NCI-H446 treated with DMSO at 0.1 percent for 48 hours (cell line): ENCODE data around the gene RAD9A.

Experiments
- DNase-seq: peaks from one replicate; lab custom pipeline; 2025; lab: John Stamatoyannopoulos, UW

Gene RAD9A

DNA sequence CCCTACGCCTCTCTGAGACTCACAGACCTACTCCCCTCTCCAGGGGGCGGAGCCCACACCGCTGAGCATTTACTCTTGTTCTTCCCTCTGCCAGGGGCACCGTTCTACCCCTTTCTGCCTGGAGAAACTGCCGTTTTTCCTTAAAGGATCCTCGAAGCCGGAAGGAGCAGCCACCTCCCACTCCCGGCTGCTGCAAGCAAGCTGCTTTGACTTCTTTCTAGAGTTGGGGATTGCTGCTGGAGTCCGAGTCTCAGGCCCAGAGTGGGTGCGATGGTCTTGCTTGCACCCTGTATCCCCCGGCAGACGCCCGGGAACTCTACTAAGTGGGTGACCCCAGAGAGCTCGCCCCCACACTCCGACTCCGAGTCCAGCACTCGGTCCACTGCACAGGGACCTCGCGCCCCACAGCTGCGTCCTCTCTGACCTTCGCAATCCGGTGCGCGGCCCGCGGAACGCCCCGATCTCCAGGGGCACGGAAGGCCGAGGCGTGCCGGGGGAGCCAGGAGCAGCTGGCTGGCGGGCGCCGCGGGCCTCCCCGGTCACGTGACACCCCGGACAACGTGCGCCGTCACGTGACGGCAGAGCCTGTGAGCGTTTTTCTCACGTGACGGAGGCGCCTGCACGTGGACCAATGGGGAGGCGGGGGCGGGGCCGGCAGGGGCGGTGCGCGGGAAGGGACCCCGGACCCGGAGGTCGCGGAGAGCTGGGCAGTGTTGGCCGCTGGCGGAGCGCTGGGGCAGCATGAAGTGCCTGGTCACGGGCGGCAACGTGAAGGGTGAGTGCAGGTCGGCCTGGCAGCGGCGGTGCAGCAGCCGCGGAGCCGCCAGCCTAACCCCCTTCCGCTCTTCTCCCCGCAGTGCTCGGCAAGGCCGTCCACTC is at the start of gene RAD9A:
TSS of gene RAD9A (plus strand) at position 683 of the 879 bp plus-strand sequence. CDS start at position 742, 59 bp downstream.
- DNase-seq: peak; percentile 85

DNA sequence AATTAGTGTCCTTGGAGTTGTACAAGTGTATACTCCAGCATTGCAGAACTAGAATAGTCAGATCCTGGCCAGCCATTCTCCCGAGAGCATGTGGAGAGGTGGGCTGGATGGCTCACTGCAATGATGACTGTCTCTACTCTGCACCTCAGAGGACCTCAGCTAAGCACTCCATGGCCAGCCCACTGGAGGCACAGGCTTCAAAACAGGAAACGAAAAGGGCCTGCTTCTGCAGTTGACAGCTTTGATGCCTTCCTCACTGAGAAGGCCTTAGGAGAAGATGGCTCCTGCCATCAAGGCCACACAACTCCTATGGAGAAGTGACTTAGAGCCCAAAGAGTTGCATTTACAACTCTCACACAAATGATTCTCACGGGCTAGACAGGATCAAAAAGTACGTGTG is 47.5 kb upstream of the RAD9A start:
- no peak for DNase-seq

DNA sequence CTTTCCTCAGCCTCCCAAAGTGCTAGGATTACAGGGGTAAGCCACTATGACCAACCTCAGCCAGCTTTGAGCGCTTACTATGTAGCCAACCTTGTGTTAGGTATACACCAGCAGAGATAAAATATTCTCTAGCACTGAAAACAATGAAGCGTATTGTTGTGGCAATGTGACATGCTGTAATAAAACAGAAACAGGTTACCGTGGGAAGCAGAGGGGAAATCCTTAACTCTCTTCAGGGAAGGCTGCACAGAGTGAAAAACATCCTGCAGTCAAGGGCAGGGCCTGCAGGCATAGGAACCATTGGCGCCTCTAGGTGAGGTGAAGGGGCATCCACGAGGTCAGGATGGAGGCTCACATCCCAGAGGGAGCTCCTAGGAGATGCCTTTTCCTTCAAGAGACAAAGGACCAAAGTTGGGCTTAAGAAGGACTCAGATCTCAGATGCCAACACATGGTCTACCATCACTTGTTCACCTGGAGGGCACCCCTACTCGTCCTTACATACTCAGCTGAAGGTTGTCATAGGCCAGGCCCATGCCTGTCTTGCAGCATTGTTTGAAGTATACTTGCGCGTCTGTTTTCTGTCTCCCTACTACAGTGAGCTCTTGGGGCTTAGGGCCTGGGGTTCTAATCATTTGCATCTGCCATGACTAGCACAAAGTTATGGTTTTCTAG is 46.4 kb upstream of the RAD9A start:
- no peak for DNase-seq

DNA sequence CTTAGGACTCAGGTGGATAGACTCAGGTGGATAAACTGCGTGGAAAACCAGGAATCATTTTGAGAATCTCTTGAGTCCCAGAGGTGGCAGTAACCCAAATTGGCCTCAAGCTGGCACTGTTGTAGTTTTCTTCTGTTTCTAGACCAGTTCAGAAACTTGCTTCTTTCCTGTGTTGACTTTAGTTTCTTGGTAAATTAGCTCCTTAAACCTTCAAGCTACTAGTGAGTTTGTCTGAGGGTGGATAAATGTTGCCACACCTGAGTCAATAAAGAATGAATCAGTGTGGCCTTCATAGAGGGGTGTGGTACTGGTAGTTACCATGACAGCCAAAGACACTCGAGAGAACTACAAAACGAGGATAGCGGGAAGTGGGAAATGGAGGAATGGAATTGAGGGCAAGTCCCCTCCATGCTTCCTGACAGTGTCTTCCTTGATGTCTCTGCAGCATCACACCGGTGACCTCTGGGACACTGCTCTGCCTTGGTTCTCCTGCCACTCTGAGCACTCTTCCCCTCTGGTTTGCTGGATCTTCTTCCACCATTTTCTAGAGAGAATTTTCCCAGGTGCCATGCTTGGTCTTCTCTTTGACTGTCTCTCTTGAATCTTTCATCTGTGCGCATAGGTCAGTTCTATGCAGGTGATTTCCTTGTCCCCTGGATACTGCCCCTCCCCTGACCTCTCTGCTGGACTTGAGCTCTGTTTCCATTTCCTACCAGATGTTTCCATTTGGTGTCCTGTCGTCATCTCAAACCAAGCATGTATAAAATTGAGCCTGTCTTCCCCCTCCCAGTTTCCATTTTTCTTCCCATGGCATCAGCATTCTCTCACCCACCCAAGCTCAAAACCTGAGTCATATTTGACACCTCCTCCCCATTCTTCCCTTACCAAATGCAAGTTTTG is 45.6 kb upstream of the RAD9A start:
- DNase-seq: no peak

DNA sequence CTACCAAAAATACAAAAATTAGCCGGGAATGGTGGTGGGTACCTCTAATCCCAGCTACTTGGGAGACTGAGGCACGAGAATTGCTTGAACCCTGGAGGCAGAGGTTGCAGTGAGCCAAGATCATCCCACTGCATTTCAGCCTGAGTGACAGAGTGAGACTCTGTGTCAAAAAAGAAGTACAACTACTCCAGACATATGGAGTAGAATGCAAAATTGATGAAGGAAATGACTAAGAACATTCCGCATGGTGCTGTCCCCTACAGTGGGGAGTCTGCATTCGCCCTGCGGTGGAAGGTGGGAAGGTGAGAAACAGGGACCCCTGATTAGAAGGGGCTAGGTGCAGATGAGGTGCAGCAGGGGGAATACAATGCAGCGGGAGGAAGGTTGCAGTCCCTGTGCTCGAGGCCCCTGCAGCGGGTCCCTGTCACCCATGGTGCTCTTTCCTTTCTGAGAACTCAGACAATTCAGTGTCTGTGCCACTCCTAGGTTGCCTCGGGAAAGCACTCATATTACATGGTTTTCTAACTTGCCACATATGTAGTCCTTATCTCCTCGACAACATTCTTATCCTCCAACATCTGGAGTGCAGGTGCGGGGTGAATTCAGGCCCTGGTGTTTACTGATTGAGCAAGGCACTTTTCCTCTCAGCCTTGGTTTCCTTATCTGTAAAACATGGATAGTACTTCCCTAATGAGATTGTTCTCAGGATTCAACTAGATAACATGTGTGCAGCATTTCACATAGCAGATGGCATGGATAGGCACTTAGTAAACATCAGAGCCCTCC is 43.6 kb upstream of the RAD9A start:
- no peak for DNase-seq

DNA sequence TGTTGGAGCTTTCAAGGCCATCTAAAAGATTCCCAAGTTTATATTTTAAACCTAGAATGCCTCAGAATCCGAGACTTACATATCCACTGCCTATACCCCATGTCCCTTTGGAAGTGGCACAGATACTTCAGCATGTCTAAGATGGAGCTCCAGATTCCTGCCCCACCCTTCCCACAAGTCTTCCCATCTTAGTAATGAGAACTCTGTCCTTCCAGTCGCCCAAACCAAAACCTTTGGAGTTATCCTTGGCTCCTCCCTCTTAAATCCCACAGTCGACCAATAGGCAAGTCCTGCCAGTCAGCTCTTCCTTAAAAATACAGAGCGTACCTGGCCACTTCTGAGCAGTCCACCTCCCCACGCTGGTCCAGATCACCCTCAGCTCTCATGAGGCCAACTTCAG is 42.8 kb upstream of the RAD9A start:
- DNase-seq: no peak

DNA sequence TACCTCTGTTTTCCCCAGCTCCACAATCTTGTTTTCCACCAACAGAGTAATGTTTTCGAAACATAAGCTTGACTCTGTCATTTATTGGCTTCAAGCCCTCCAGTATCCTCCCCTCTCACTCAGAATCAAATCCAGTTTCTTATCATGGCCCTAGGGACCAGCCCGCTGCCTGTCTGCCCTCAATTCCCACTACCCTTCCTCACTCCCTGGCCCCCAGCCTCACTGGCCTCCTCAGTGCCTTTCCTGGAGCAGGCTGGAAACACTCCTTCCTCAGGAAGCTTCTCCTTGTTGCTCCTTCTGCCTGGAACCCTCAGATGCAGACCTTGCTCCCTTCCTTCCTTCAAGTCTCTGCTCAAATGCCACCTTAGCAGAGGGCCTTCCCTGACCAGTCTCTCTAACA is 42.3 kb upstream of the RAD9A start:
- DNase-seq: no peak

DNA sequence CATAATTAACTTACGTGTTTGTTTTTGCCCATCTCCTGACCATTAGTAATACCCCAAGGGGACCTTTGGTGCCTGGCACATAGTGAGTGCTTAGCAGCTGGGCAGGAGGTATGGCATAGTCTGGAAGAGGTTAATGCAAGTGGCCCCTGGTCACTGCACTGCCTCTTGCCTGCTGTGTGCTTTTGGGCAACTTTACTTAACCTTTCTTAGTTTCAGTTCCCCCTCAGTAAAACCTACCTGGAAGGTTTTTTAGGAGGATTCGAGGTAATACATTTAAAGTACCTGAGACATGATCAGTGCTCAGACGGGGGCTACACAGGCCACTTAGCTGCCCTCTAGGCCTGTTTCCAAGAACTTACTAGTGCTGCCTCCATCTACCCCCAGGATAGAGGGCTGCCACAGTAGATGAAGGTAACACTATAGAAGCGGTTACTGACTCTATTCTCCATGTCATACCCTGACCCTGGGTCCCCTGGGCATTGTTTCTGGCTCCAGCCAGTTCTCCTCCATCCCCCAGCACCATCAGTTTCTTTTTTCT is 41.8 kb upstream of the RAD9A start:
- no peak for DNase-seq

DNA sequence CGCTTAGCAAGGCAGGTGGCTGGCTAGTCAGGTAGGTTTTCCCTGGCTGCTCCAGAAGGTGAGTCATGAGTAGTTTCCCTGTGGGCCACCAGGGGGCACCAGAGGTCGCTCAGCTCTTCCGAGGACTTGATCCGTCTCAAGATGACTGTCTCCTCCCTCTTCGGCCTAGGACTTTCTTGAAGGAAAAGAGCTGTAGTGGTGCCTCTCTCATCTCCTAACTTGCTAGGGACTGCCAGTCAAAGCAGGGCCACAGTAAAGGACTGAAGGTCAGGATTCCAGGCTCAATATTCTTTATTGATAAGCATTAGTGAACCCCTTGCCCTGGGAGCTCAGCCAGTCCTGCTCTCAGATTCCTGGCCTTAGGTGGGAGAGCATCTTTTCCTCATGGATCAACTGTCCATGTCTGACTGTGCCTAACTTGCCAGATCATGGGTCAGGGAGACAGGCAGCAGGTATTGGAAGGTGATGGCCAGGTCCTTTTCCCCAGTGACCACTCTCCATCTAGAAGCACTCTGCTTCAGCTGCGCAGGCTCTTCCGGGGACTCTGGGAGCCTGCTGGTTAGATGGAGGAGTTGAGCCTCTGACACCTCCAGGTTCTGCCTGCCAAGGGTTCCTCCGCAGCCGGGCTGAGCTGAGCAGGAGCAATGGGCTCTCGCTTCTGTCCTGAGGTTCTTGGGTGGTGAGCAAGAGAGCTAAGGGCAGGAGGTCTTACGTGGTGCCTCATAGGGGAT is 40.3 kb upstream of the RAD9A start:
- DNase-seq: peak; percentile 16

DNA sequence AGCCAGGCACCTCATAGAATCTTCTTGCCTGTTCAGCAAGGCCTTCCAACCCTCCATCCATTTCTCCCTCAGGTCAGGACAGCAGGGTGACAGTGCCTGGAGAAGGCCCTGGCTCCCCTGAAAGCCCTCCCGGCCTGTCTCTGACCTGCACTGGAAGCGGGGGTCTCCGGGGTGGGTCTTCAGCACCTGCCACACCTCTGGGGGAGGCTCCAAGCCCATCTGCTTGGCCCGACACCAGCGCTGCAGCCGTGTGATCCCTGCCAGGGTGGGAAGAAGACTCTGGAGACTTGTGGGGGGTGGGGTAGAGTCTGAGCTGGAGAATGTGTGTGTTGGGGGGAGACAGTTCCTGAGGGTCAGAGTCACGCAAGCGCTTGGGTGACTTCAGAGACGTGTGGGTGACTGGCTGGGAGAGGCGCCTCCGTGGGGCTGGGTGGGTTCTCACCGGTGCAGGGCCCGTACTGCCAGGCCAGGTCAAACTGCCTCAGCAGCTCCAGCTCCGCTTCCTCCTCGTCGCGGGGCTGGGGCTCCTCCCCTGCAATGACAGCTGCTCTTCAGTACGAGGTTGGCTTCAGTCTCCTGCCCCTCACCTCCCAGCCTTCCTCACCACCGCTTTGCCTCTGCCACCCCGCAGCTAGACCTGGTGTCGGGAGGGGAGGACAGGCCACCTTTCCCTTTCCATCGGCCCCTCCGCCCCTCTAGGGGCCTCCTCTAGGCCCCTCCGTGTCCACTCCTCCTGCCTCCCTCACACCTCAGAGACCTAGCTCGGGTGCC is 39.1 kb upstream of the RAD9A start:
- DNase-seq: no peak

DNA sequence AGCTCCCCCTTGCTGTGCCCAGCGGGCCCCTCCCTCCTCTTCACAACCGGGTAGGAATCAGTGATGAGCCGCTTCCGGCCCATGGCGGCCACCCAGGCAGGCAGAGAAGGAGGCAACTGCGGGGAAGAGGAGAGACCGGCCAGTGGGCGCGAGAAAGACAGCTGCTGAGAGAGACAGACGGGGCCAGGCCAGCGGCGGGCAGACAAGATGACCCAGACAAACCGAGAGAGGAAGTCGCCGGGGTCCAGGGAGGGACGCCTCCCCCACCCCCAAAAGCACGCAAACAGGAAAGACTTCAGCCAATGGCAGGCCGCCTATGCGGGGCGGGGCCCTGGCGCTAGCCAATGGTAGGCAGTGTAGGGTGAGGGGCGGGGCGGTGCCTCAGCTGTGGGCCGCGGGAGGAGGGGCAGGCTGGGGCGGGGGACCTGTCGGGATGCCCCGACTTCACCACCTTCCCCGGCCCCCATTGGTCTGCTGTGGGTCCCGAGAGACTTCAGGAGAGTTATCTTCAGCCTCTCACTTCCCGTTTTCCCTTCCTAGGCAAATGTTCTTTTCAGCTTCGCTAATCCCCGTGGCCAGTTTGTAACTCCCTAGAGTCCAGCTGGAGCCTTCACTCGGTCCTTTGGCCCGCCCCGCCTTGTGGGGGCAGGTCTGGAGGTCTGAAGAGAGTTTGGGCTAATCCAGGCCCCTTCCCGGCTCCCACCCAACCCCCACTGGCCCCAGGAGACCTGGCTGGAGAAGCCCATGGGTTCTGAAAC is 38.3 kb upstream of the RAD9A start, which contains the start of gene POLD4:
TSS of gene POLD4 (minus strand) at position 230 of the 758 bp plus-strand sequence. CDS start at position 83, 147 bp downstream.
- peak; percentile 80 for DNase-seq

DNA sequence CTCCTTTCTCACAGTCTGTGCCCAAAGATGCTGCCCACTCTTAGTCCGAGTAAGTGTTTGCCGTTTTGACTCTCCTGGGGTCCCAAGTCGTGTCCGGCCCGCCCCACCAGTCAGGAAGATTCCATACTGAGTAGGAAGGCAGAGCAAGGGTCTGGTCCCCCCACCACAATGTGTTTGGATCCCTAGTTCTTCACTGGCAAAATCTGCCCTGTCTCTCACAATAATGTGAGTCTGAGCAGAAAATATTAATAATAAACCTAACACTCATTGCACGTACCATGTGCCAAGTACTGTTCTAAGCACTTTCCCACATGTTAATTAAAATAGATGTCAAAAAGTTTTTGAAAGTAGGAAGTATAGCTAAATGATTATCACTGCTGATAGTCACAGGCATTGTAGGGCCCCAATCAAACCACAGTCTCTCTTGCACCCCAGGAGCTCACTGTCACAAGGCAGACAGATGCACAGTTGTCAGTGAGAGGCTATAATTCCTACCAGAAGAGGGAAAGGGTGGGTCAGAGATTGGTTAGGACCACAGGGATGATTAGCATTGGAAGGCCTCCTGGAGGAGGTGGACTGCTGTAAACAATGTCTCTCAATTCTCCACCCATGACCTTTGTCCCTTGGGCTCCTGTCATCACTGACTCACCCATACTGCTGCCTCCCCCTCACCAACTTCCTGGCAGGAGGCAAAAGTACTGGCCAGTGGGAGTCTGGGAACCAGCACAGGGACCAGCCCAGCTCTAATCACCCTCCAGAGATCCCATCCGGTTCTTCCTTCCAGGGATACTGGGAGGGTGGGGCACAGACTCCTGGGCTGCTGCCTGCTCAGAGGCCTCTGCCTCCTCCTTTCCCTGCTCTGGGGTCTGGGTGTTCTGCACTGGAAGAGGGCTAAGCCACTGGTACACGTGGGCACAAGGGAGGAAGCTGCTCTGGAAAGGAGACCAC is 37.4 kb upstream of the RAD9A start:
- DNase-seq: no peak

DNA sequence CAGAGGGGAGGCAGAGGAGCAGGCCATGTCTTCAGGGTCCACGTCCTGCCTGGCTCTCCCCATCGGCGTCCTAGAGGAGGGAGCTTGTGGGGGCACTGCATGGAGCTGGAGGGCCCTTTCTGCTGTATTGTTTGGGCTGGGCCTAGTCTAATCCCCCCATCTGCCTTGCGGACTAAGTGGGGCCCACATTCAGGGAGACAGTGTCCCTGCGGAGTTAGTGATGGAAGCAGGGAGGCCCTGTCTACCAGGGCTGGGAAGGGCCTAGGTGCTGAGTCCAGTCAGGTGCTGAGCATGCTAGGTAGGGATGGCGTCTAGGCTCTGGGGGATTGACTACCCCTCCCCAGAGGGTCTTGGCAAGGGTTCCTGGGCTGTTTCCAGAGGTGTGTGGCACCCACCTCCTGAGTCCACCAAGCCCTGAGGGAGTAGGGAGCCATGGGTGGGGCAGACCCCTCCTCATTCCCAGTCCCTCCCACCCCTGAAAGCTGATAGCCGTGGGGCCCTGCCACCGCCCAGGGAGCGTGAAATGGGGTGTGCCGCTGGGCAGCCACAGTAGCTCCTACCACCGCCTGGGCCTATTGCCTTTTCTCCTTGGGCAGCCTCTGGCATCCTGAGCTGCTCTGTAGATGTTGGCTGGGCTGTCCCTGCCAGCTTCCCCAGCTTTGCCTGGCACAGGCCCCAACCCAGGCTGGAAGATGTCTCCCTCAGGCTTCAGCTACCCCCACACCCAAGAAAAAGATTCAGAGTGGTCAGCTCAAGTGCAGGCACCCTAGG is 36.6 kb upstream of the RAD9A start:
- no peak for DNase-seq

DNA sequence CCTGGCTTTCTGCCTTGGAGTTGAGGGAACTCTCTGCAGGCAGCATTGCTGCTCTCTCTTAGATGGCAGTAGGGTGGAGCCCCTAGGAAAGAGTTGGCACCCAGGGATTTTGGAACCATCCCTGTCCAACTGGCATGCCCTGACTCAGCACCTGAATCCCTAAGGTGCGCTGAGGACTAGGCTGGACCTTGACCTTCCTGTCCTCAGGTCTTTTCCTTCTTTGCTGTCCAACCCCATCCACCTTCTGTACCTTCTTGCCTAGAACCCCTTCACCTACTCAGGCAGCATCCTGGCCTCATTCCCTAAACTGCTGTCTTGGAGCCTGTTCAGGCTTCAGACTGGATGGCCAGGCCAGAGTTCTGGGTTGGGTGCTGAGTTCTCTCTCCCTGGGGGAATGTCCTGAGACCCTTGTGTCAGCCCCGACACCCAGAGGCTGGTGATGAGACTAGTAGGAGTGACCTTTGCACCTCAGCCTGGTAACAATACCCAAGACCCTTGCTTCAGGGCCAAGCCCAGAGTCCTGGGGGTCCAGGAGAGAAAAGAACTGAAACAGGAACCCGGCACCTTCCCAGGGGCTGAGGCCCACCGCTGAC is 35.9 kb upstream of the RAD9A start:
- DNase-seq: no peak

DNA sequence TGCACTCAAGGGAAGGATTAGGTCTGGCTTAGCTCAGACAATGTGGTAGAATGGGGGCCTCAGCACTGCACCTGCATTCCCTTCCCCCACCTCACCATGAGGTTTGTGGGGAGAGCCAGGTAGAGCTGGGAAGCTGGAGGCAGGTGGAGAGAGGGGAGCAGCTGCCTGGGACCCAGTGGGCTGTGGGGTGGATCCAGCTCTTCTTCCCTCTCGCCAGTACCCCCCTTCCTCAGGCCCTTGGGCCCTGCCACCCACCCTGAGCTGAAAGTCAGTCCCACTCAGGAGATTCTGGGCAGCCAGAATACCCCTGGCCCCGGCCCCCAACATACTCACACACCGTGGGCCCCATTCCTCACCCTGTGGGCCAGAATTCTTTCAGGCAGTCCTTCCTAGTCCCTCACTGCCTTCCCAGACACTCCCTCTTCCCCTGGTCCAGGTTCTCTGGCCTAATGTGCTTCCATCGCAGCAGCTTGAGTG is 35.4 kb upstream of the RAD9A start:
- DNase-seq: no peak

DNA sequence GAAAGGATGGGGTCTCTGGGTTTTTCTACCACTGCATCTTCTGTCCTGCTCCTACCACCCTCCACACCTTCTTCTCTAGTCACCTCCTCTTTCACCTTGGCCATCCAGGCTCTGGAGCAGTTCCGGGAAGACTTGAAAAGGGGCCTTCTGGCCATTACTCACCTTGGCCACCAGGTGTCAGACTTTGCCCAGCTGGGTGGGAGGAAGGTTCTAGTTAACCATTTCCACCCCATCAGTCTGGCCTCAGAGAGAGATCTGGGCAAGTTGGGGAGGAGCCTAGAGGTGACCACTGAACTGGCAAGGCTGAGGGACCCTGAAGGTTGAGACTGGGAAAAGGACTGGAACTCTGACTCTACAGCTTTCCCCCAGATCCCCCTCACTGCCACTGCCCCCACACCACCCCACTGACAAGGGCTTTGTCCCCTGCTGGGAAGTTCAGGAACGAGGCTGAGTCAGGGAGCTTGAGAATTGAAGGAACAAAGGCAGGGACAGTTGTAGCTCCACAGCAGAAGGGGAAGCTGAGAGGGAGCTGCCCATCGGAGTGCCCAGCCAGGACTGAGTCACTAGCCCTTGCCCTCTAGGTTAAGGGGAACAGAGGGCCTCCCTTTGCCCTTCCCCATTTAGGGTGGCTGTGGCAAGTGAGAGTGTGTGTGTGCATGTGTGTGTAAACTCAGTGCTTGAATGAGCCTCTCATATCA is 34.8 kb upstream of the RAD9A start:
- DNase-seq: peak; percentile 18
